C4-2B (cell line): ENCODE data around the gene SCN7A.

Source experiments
- H3K27ac ChIP-seq: fragments of 450-650 bp; 2 replicates; pipeline ENCODE4 v1.5.1; 2017
- ZFX ChIP-seq: fragments of 450-650 bp; IDR thresholded peaks from 2 replicates; pipeline ENCODE4 v1.6.1; 2017
- TF ChIP-seq, protein P1 (sequence below): fragments of 450-650 bp; conservative IDR thresholded peaks from 2 replicates; pipeline ENCODE4 v1.5.1; 2017; ENCODE audit warnings: mild to moderate bottlenecking

SCN7A gene

DNA sequence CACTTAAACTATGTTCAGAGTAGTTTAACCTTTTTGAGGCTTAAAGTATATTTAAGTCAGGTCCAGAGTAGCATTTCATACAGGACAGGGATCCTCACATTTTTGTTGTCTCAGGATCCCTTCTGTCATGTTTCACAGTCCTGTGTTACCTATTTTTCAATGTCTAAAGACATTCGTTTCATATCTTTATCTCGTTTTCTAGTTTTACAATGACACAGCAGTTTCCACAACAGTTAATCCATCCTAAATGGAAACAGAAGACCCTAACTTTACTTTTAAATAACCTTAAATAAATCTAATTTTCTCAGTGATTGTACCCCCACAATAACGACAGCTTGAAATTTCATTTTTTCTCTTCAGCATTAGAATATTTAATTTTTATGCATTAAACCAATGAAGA is 101.0 kb downstream of the SCN7A start:
- TF ChIP-seq ZFX = no peak
- TF ChIP-seq, protein P1, sequence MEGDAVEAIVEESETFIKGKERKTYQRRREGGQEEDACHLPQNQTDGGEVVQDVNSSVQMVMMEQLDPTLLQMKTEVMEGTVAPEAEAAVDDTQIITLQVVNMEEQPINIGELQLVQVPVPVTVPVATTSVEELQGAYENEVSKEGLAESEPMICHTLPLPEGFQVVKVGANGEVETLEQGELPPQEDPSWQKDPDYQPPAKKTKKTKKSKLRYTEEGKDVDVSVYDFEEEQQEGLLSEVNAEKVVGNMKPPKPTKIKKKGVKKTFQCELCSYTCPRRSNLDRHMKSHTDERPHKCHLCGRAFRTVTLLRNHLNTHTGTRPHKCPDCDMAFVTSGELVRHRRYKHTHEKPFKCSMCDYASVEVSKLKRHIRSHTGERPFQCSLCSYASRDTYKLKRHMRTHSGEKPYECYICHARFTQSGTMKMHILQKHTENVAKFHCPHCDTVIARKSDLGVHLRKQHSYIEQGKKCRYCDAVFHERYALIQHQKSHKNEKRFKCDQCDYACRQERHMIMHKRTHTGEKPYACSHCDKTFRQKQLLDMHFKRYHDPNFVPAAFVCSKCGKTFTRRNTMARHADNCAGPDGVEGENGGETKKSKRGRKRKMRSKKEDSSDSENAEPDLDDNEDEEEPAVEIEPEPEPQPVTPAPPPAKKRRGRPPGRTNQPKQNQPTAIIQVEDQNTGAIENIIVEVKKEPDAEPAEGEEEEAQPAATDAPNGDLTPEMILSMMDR = no peak
- H3K27ac ChIP-seq = no peak overlapping the region

DNA sequence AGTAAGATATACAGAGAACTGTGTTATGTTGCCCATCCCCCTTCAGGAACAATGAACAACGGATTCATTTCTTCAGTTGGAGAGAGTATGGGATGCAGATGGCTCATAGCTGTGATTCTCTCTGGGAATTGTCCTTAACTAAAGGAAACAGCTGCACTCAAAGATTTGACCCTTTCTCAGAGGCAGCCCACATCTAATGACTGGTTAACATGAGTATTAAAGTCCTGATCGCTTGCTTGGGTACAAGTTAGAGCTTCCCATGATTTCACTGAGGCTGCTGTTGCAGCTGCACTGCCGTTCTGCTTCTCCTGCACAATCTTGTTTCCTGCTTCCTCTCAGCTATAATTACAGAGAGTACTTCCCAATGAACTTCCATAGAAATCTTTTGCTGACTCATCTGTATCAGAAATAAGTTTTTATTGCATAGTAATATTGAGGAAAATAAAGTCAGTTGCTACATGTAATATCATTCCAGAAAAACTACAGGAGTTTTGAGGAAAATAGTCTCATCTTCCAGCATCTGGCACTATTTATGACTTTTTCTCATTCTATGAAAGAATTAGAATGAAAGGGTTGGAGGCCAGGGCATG is 105.5 kb downstream of the SCN7A start:
- no peak for TF ChIP-seq ZFX
- TF ChIP-seq, protein P1 = no peak
- no peak overlapping the region for H3K27ac ChIP-seq

DNA sequence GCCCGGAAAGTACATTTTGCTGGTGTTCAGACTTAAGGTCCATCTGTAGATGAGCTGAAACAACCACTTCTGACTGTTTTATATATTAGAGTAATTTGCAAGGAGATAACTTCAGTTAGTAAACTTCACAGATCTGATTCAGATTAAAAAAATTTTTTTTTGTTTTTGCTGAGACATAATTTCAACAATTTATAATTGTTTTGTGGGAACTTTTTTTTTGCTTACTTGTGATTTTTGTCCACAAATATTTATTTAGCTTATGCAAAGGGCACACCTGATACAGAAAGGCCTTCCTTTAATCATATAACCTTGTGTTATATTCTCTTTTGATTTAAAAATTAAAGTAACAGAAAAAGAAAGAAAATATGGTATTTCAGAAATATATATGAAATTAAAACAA is 108.7 kb downstream of the SCN7A start:
- no peak for TF ChIP-seq ZFX
- TF ChIP-seq, protein P1 = no peak
- no peak overlapping the region for H3K27ac ChIP-seq

DNA sequence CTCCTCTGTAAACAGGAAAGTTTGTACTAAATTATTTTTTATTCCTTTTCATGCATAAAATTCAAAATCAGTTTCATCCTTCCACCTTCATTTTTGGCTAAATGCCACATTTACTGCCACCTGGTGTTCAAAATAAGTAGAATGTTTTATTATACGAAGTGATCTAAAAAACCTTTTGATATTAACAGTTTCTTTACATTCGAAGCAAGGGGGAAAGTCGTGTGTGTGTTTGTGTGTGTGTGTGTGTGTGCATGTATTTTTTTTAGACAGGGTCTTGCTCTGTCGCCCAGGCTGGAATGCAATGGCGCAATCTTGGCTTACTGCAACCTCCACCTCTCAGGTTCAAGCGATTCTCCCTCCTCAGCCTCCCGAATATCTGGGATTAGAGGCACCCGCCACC is 109.3 kb downstream of the SCN7A start:
- TF ChIP-seq ZFX = no peak
- TF ChIP-seq, protein P1 = peak; percentile 64
- no peak overlapping the region for H3K27ac ChIP-seq

DNA sequence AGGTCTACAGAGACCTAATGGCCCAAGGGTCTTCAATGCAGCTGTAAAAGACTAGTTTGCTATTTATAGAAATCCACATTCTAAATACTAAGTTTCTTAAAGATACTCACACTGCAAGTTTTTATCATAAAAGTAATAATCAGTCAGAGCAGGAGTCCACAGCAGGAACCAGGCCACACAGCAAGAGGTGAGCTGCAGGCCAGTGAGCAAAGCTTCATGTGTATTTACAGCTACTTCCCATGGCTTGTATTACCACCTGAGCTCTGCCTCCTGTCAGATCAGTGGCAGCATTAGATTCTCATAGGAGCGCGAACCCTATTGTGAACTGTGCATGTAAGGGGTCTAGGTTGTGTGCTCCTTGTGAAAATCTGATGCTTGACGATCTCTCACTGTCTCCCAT is 111.6 kb downstream of the SCN7A start:
- TF ChIP-seq, protein P1 = no peak
- no peak for TF ChIP-seq ZFX
- H3K27ac ChIP-seq = no peak overlapping the region

DNA sequence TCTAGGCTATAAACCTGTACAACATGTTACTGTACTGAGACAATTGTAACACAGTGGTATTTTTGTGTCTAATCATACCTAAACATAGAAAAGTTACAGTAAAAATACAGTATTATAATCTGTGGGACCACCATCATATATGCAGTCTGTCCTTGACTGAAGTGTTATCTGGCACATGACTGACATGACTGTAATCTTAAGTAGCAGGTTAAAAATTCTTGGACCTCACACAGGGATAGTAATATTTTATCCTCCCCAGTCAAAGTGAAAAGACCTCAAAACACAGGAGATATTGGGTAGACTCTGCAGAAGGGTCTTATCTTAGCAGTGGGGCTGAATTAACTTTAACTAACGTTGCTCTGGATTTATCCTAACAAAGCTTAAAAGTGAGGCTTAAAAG is 113.4 kb downstream of the SCN7A start:
- no peak for TF ChIP-seq ZFX
- TF ChIP-seq, protein P1 = no peak
- no peak overlapping the region for H3K27ac ChIP-seq

DNA sequence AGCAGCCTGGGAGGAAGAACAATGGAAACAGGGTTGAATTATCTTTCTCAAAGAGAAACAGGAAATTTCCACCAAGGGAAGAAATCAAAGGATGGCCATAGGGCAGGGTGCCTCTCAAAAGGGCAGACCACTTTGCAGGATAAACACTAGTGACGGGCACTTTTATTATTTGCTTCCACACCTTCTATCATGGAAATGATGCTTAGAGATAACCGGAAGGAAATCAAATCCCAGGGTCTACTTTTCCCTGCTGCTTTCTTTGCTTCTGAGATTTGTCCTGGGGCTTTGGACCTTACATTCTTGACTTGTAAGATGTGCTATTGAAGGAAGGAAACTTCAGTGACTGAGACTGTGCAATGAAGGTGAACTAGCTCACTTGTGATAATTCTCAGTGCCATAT is 117.2 kb downstream of the SCN7A start:
- no peak overlapping the region for H3K27ac ChIP-seq
- TF ChIP-seq, protein P1 = no peak
- TF ChIP-seq ZFX = no peak
